ENCODE data around the gene ANGPTL5. TPM values are rescaled to one million over a fixed set of nuclear protein-coding genes. Genes with fewer than 3 reads are reported as not detected.
"Not testable (repeated sequence)": the region's sequence is repeated elsewhere in the genome, so short reads cannot be mapped to it uniquely, and the experiment has no call there.

The ANGPTL5 gene
- not detected for total RNA-seq

GRCh38 chr11:101916422-101916821, at the start of gene ANGPTL5:
TSS of gene ANGPTL5 (minus strand) at chr11:101916522. CDS start at chr11:101907909, 8,613 bp downstream.
- Mint-ChIP-seq H3K4me1 (peaks cover 11% of the 10 kb centered on the region), H3K9me3 (no peaks in the 10 kb centered on the region), H3K4me3 (peak within 1 kb of the TSS; percentile 91), H3K27me3 (peaks cover 3% of the 10 kb centered on the region), H3K27ac (peak within 1 kb of the TSS; percentile 83), H3K36me3 (no peaks in the 10 kb centered on the region)
- POLR2A ChIA-PET = no interaction called here
- no peak for ATAC-seq (ENCODE audit: low read depth)
- DNase-seq = no peak

GRCh38 chr11:101964200-101964599, 47.9 kb upstream of the ANGPTL5 start:
- H3K27me3 Mint-ChIP-seq; H3K36me3 Mint-ChIP-seq; H3K27ac Mint-ChIP-seq; DNase-seq; H3K4me1 Mint-ChIP-seq; ATAC-seq (ENCODE audit: low read depth); POLR2A ChIA-PET; H3K9me3 Mint-ChIP-seq; H3K4me3 Mint-ChIP-seq: not testable (repeated sequence)

GRCh38 chr11:101960231-101960630, 43.9 kb upstream of the ANGPTL5 start:
- POLR2A ChIA-PET = no interaction called here
- no peaks in the 10 kb centered on the region for H3K27me3 Mint-ChIP-seq
- no peaks in the 10 kb centered on the region for H3K36me3 Mint-ChIP-seq

GRCh38 chr11:101955701-101956100, 39.4 kb upstream of the ANGPTL5 start:
- H3K4me1 Mint-ChIP-seq = no peaks in the 10 kb centered on the region
- ATAC-seq (ENCODE audit: low read depth) (no peak), DNase-seq (no peak)
- POLR2A ChIA-PET = no interaction called here
- H3K4me3 Mint-ChIP-seq = no peak overlapping the region
- no peaks in the 10 kb centered on the region for H3K36me3 Mint-ChIP-seq
- no peak overlapping the region for H3K27ac Mint-ChIP-seq
- H3K9me3 Mint-ChIP-seq = no peaks in the 10 kb centered on the region
- H3K27me3 Mint-ChIP-seq = no peaks in the 10 kb centered on the region

More at GRCh38 chr11:101960231-101960630, 43.9 kb upstream of the ANGPTL5 start:
- Mint-ChIP-seq H3K27ac (no peak overlapping the region), H3K4me1 (no peaks in the 10 kb centered on the region), H3K9me3 (no peaks in the 10 kb centered on the region), H3K4me3 (no peak overlapping the region)
- DNase-seq = no peak
- no peak for ATAC-seq (ENCODE audit: low read depth)

- Mint-ChIP-seq H3K9me3 (no peaks in the 10 kb centered on the region), H3K36me3 (no peaks in the 10 kb centered on the region), H3K27me3 (no peaks in the 10 kb centered on the region), H3K4me1 (no peaks in the 10 kb centered on the region), H3K27ac (no peak overlapping the region), H3K4me3 (no peak overlapping the region)
- DNase-seq = no peak
- no peak for ATAC-seq (ENCODE audit: low read depth)
- POLR2A ChIA-PET = no interaction called here
Measured at GRCh38 chr11:101955278-101955677, 39.0 kb upstream of the ANGPTL5 start.

- POLR2A ChIA-PET = no interaction called here
- Mint-ChIP-seq H3K27me3 (no peaks in the 10 kb centered on the region), H3K36me3 (no peaks in the 10 kb centered on the region), H3K27ac (no peak overlapping the region), H3K9me3 (no peaks in the 10 kb centered on the region), H3K4me1 (no peaks in the 10 kb centered on the region), H3K4me3 (no peak overlapping the region)
- ATAC-seq (ENCODE audit: low read depth) (no peak), DNase-seq (no peak)
Measured at GRCh38 chr11:101949680-101950220, 33.4 kb upstream of the ANGPTL5 start.

GRCh38 chr11:101945448-101945847, 29.1 kb upstream of the ANGPTL5 start:
- POLR2A ChIA-PET = no interaction called here
- no peak for DNase-seq
- ATAC-seq (ENCODE audit: low read depth) = no peak
- Mint-ChIP-seq H3K27ac (no peak overlapping the region), H3K4me3 (no peak overlapping the region), H3K9me3 (no peaks in the 10 kb centered on the region), H3K36me3 (no peaks in the 10 kb centered on the region), H3K27me3 (peaks cover 2% of the 10 kb centered on the region), H3K4me1 (no peaks in the 10 kb centered on the region)

- no peaks in the 10 kb centered on the region for H3K36me3 Mint-ChIP-seq
- ATAC-seq (ENCODE audit: low read depth) = no peak
- H3K9me3 Mint-ChIP-seq = no peaks in the 10 kb centered on the region
- no peak overlapping the region for H3K4me3 Mint-ChIP-seq
- H3K27ac Mint-ChIP-seq = no peak overlapping the region
- no peak for DNase-seq
- peaks cover 2% of the 10 kb centered on the region for H3K27me3 Mint-ChIP-seq
- POLR2A ChIA-PET = no interaction called here
- H3K4me1 Mint-ChIP-seq = no peaks in the 10 kb centered on the region
Measured at GRCh38 chr11:101944923-101945322, 28.6 kb upstream of the ANGPTL5 start.

- DNase-seq (no peak), ATAC-seq (ENCODE audit: low read depth) (no peak)
- POLR2A ChIA-PET = no interaction called here
- no peaks in the 10 kb centered on the region for H3K4me1 Mint-ChIP-seq
- peaks cover 2% of the 10 kb centered on the region for H3K27me3 Mint-ChIP-seq
- no peak overlapping the region for H3K4me3 Mint-ChIP-seq
- no peaks in the 10 kb centered on the region for H3K36me3 Mint-ChIP-seq
- no peaks in the 10 kb centered on the region for H3K9me3 Mint-ChIP-seq
- H3K27ac Mint-ChIP-seq = no peak overlapping the region
Measured at GRCh38 chr11:101940901-101941520, 24.7 kb upstream of the ANGPTL5 start.

GRCh38 chr11:101931692-101932091, 15.4 kb upstream of the ANGPTL5 start:
- peaks cover 2% of the 10 kb centered on the region for H3K9me3 Mint-ChIP-seq
- H3K36me3 Mint-ChIP-seq = no peaks in the 10 kb centered on the region
- ATAC-seq (ENCODE audit: low read depth) (no peak), DNase-seq (no peak)
- H3K4me3 Mint-ChIP-seq = no peak overlapping the region
- H3K27ac Mint-ChIP-seq = no peak overlapping the region
- POLR2A ChIA-PET = no interaction called here
- no peaks in the 10 kb centered on the region for H3K4me1 Mint-ChIP-seq
- H3K27me3 Mint-ChIP-seq = no peaks in the 10 kb centered on the region

GRCh38 chr11:101929294-101929915, 13.1 kb upstream of the ANGPTL5 start:
- POLR2A ChIA-PET = no interaction called here
- H3K36me3 Mint-ChIP-seq = no peaks in the 10 kb centered on the region
- H3K9me3 Mint-ChIP-seq = peaks cover 2% of the 10 kb centered on the region
- DNase-seq = no peak
- no peaks in the 10 kb centered on the region for H3K4me1 Mint-ChIP-seq
- no peak for ATAC-seq (ENCODE audit: low read depth)
- H3K4me3 Mint-ChIP-seq = no peak overlapping the region
- no peak overlapping the region for H3K27ac Mint-ChIP-seq
- no peaks in the 10 kb centered on the region for H3K27me3 Mint-ChIP-seq

GRCh38 chr11:101923554-101923953, 7.2 kb upstream of the ANGPTL5 start:
- no peaks in the 10 kb centered on the region for H3K27me3 Mint-ChIP-seq
- POLR2A ChIA-PET = no interaction called here
- DNase-seq (no peak), ATAC-seq (ENCODE audit: low read depth) (no peak)
- no peak overlapping the region for H3K27ac Mint-ChIP-seq
- H3K4me1 Mint-ChIP-seq = no peaks in the 10 kb centered on the region
- H3K36me3 Mint-ChIP-seq = no peaks in the 10 kb centered on the region
- H3K9me3 Mint-ChIP-seq = peaks cover 2% of the 10 kb centered on the region
- H3K4me3 Mint-ChIP-seq = no peak overlapping the region

GRCh38 chr11:101920992-101921391, 4.7 kb upstream of the ANGPTL5 start:
- Mint-ChIP-seq H3K36me3 (no peaks in the 10 kb centered on the region), H3K4me3 (no peak overlapping the region), H3K9me3 (no peaks in the 10 kb centered on the region), H3K27ac (no peak overlapping the region), H3K4me1 (no peaks in the 10 kb centered on the region), H3K27me3 (no peaks in the 10 kb centered on the region)
- ATAC-seq (ENCODE audit: low read depth) (no peak), DNase-seq (no peak)
- POLR2A ChIA-PET = no interaction called here

- no peak overlapping the region for H3K27ac Mint-ChIP-seq
- peaks cover 3% of the 10 kb centered on the region for H3K27me3 Mint-ChIP-seq
Measured at GRCh38 chr11:101917226-101917625, 904 bp upstream of the ANGPTL5 start.

More at GRCh38 chr11:101917226-101917625, 904 bp upstream of the ANGPTL5 start:
- no peak for DNase-seq
- Mint-ChIP-seq H3K9me3 (no peaks in the 10 kb centered on the region), H3K4me3 (no peak overlapping the region), H3K36me3 (no peaks in the 10 kb centered on the region), H3K4me1 (peaks cover 11% of the 10 kb centered on the region)
- POLR2A ChIA-PET = no interaction called here
- ATAC-seq (ENCODE audit: low read depth) = no peak
